NOMO-1 (cell line): ENCODE data around the gene LGALSL.

Experiments
- DNase-seq, 2 experiments: peaks; one replicate each; lab custom pipeline; 2025; ENCODE audit not compliant: unreplicated experiment in 2 of 2; lab: John Stamatoyannopoulos, UW

LGALSL gene

DNA sequence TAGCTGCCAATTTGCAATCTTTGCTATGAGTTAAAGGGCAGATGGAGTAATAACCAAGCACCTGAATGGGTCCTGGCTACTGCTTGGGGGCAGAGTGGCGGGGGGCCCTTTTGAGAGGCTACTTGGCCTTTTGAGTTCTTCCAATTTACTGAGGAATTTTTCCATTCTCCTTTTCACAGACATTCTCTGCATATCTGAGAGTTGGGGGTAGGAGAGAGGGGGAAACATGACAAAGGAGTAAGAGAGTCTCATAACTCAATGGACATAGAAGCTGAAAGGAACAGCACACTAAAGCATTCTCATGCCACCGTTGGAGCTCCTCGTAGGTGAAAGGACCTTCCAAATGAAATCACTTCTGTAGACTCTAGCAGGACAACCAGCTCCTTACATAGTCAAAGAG lies 16.1 kb downstream of the LGALSL start:
- no peak for DNase-seq

- no peak for DNase-seq
These were observed 16.9 kb downstream of the LGALSL start for GRCh38 chr2:64470766-64471295.

- no peak for DNase-seq
These were observed 17.6 kb downstream of the LGALSL start for GRCh38 chr2:64471600-64471999.

DNA sequence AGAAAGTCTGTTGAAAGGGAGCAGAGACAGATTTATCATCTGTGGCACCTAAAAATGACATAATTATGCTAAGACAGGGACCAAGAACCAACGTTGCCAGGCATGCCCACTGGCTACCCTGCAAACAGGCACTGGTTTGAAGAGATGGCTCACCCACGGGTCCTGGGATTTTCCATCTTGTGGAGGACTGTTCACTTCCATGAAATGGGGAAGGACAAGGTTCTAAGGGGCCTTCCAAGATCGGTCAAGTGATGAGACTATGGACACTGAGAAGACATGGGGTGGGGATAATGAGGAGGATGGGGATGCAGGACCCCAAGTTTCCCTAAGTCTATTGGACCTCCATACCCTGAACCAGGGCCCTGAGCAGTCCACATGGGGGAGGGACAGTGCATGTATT lies 18.9 kb downstream of the LGALSL start:
- no peak for DNase-seq

DNA sequence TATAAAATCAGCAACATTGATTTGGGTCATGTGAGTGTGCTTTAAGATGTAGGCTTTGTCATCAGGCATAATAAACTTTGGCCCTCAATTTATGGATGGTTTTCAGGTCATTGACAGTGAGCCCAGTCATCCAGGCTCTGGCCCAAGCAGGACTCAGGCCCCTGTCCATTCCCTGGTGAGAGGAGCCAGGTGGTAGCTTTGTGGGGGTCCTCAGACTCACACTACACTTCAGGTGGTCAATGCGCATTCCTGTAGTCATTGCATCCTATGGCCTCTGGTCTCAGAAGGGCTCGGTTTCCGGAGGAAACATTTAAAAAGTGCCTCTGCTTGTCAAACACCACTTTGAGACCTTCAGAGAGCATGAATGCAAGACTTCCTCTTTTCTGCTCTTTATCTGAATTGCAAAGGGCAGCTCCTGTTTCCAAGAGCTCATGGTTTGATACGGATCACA lies 20.2 kb downstream of the LGALSL start:
- DNase-seq: peak; percentile 66 to 80

DNA sequence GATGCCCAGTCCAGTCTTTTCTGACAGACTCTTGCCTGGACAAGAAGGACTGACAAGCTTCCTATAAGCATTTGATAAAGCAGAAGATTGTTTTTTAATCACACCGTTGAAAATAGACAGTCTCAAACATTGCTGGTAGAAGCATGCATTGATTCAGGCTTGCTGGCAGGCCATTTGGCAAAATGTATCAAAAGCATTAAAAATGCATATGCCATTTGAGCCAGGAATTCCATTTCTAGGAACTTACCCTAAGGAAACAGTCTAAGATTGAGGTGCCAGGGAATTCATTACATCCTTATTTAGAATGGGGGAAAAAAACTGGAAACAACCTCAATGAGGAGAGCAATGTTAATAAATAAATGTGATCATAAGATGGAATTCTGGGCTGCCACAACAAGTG lies 20.7 kb downstream of the LGALSL start:
- no peak for DNase-seq

DNA sequence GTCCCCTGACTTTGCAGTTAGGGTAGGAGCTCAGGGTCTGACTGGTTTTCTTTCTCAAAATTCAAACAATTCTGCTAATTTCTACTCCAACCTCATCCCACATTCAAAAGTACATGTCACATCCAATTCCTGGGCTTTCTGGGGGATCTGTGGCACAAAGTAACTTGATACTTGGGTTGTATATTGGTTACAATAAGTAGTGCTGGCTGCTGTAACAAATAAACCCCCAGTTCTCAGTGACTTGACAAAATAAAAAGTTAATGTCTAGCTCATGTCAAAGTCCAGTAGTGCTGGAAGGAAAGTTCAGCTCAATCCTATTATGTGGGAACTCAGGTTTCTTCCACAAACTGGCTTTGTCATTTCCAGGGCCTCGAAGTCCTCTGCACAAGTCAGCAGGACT lies 23.1 kb downstream of the LGALSL start:
- DNase-seq: no peak

DNA sequence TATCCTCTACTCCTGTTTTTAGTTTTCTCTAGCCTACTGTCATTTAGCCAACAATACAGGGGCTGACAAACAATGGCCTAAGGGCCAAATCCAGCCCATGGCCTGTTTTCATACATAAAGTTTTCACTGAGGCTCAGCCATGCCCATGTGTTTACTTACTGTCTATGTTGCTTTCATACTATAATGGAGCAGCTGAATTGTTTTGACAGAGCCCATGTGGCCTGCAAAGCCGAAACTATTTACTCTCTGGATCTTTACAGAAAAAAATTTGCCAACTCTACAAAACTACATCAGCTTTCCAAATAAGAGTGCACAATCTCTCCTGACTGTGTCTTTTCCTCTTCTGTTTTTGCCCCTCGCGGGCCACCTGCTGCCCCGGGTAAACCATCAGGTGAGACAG lies 24.0 kb downstream of the LGALSL start:
- no peak for DNase-seq

GRCh38 chr2:64478502-64479230 lies 24.7 kb downstream of the LGALSL start:
- no peak for DNase-seq

GRCh38 chr2:64479259-64480117 lies 25.5 kb downstream of the LGALSL start:
- no peak for DNase-seq

- DNase-seq: no peak
These were observed 27.7 kb downstream of the LGALSL start for GRCh38 chr2:64481665-64482064.

GRCh38 chr2:64482243-64482642 lies 28.3 kb downstream of the LGALSL start:
- DNase-seq: no peak

- no peak for DNase-seq
These were observed 29.0 kb downstream of the LGALSL start for GRCh38 chr2:64482765-64483504.

- DNase-seq: no peak
These were observed 31.4 kb downstream of the LGALSL start for GRCh38 chr2:64485331-64485730.

GRCh38 chr2:64485961-64486360 lies 32.0 kb downstream of the LGALSL start:
- no peak for DNase-seq

DNA sequence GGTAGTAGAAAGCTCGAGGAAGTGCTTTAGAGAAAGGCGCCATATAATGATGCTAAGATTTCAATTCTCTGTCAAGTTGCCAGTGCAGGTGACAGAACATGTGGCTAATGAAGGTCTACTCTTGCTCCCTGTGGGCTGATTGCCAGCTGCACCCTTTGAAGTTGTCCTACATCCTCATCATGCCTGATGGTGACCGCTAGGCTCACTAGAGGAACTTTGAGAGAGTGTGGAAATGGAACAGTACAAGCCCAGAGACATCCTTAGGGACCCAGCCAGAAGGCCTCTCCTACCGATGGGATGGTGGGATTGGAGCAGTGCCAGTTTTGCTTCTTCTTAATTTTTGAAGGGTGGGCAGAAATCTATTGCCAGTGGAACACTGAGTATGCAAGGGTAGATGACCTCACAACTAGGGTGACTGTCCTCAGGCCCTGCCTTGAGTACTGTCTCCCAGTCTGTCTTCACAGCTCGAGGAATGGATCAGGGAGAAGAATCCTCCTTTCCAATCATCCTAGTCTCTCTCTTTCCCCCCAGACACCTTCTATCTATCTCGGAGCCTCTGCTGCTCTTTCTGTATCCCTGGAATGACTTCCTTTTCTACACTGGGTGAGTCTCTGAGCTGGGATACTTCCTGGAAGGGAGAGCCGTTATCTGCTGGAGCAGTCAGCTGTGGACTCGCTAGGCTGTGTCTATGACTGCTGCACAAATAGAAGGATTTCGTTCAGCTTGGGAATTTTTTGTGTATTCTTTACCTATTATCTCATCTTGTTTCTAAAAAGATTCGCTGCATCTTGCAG lies 33.5 kb downstream of the LGALSL start:
- no peak for DNase-seq

GRCh38 chr2:64488050-64488974 lies 34.4 kb downstream of the LGALSL start:
- DNase-seq: peak; percentile 41 to 65

GRCh38 chr2:64489081-64489751 lies 35.3 kb downstream of the LGALSL start:
- DNase-seq: no peak

- DNase-seq: no peak
These were observed 37.5 kb downstream of the LGALSL start for GRCh38 chr2:64491426-64491825.
